ENCODE results near the gene FBXO21.
"Not testable (repeated sequence)": the region's sequence is repeated elsewhere in the genome, so short reads cannot be mapped to it uniquely, and the experiment has no call there.

FBXO21 gene

DNA sequence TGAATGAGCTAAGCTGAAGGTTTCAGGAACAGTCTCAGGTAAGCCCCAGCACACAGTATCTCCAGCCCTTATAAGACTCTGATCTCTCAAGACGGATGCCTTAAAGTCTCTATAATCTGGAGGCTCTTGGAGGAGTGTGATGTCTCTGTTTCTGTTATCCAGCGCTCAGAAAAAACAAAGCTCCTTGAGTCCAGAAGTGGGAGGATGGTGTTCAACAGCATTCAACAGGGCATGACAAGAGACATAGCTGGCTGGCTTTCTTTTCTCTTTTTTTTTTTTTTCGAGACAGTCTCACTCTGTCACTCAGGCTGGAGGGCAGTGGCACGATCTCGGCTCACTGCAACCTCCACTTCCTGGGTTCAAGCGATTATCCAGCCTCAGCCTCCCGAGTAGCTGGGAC, 59.5 kb downstream of the FBXO21 start:
- no peak for DNase-seq

DNA sequence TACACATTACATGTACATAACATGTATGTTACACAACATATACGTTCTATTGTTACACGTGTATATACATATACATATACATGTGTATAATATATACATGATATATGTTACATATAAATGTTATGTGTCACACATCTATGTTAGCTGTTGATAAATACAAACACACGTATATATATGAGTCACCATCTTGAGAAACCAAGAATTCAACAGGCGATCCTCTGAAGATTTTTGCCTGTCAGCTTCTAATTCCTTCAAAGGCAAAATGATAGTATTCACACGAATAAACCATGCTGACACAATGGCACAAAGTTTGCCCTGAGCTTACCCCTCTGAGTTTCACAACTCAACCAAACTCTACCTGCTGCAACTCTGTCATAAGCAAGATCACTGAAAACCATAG, 60.9 kb downstream of the FBXO21 start:
- DNase-seq, result no peak

DNA sequence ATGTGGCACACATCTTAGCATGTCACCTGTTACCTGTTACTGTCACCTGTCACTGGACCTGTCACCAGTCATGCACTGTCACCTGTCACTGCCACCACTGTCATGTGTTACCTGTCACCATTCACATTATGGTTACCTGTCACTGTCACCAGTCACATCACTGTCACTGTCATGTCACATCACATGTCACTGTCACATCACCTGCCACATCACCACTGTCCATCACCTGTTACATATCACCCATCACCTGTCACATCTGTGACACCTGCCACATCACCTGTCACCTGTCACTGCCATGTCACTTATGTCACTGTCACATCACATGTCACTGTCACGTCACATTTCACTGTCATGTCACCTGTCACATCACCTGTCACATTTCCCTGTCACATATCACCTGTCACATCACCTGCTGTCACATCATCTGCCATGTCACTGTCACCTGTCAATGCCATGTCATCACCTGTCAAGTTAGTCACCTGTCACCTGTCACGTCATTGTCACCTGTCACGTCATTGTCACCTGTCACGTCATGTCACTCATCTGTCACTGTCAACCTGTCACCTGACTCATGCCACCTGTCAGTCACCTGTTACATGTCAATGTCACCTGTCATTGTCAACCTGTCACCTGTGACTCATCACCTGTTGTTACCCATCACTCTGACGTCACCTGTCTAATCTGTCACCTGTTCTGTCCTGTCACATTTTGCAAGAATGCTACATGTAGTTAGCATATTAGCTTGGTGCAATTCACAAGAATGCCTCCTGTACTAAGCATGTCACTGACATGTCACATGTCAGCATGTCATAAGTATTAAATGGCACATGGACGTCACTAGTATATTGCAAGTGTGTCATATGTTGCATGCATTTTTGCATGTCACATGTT, 62.1 kb downstream of the FBXO21 start:
- peak; percentile 2 for DNase-seq

DNA sequence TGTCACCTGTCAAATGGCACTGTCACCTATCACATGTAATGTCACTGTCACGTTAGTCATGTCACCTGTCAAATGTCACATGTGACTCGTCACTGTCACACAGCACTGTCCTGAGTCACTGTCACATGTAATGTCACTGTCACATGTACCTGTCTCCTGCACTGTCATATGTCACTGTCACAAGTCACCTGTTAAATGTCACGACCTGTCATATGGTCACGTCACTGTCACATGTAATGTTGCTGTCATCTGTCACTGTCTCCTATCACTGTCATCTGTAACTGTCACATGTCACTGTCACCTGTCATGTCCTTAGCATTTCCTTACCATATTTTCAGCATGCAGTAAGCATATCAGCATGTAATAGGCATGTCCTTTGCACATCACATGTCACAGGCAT, 63.9 kb downstream of the FBXO21 start:
- DNase-seq, result no peak

DNA sequence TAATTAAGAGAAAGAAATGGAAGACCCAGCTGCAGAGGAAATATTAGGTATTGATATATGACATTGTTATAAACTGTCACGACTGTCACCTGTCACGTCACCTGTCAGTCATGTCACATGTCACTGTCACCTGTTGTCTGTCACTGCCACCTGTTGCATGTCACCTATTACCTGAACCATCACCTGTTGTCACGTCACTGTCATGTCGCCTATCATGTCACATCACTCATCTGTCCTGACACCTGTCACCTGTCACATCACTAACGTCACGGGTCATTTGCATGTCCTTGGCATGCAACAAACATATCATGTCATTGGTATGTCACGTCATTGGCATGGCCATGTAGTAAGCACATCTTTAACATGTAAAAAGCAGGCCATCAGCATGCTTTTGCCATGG, 64.5 kb downstream of the FBXO21 start:
- DNase-seq, result no peak

DNA sequence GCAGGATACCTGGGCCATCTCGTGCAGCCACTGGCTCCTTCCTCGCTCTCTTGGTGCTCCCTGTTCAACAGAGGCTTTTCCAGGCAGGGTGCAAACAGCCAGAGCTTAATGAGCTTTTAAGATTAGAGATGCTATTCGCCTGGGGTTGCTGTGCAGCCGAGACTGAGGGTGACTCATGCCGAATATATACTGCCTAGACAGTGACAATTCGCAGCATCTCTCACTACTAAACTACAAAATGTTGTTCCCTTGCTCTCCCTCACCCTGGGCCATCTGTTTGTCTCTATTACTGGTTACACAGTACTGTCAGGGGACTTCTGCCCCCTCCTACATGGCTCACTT, 65.0 kb downstream of the FBXO21 start:
- peak; percentile 3 for DNase-seq

DNA sequence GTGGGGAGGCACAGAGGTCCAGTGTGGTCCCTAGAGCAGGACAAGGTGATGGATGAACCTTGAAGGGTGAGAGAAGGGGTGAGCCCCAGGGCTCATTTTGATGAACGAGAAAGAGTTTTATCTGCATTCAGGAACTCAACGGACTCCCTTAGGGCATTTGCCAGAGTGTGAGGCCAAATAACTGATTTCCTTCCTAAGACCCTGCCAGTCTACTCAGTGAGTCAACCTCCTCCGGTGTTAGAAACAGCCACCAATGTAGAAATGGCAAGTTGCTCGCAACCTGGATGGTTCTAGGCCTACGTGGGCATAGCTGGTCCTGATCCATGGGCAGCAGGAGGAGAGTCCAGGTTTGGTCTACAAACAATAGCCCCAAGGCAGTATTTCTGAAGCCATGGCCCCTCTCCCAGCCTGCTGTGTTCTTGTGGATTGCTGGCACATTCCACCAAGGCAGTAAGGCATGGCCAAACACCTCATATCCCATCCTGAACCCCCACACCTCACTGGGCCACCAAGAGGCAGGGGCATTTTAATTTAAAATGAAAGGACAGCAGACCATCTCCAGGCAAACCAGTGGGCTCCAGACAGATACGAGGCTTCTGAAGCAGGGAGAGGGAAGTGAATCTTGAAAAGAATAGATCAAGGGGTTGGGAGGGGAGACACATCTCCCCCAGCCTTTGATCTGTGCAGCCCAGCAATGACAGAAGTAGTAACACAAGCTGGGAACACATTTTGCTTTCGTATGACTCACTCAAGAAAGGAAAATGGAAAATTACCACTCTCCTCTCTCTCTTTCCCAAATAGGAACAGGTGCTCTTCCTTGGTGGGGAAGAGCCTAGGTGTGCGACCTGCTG, 65.6 kb downstream of the FBXO21 start:
- no peak for DNase-seq

DNA sequence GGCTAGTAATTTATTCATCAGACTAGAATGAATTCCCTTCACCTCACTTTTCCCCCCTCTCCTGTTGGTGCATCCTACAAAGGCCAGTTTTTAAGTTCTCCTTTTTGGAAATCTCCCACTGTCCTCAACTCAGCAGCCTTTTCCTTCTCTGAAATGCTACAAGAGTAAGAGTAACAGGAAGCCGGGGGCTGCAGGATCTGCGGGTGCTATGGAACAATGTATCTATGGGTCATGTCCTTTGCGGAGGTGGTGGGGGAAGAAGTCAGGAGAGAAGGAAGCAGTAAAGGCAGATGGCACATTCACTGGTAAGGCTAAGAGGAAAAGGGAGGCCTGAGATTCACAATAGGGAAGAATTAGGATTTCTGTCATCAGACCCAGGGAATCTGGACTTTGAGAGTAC, 68.8 kb downstream of the FBXO21 start:
- no peak for DNase-seq

DNA sequence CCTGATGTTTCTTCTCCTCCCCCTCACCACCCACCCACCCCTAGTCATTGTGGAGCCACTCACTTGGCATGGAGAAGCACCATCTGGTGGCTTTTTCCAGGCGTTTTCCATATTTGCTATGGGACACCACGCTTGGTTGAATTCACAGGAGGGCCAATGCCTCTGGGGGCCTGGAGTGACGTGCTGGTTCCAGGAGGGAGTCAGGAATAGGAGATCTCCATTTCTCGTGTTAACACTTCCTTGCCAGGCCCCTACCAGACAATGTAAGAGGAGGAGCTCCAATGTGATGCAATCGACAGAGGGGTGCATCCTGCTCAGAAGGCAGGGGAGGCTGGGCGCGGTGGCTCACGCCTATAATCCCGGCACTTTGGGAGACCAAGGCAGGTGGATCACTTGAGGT, 69.5 kb downstream of the FBXO21 start:
- DNase-seq, result peak; percentile 13

DNA sequence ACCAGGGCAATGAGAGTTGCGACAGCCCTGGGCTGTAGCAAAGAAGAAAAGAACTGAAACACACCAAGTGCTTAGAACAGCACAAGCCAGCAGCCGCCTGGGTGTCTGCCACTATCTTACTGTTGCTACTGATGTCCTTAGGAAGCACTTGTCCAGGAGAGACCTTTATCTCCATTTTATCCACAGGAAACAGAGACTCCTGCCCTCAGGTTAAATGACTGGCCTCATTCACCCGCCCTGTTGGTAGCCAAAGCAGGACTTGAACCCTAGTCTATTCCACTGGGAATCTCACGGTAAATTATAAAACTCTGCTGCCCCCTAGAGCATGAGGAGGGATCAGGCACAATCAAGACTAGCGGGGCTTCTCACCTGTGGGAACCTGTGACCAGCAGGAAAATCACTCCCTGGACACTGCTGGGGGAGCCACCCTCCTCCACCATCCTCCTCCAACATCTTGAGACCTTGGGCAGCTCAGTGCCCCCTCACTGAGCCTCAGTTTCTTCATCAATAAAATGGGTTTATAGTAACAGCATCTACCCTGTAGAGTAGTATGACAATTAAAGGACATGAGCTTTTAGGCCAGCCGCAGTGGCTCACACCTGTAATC, 70.6 kb downstream of the FBXO21 start:
- DNase-seq, result peak; percentile 43

DNA sequence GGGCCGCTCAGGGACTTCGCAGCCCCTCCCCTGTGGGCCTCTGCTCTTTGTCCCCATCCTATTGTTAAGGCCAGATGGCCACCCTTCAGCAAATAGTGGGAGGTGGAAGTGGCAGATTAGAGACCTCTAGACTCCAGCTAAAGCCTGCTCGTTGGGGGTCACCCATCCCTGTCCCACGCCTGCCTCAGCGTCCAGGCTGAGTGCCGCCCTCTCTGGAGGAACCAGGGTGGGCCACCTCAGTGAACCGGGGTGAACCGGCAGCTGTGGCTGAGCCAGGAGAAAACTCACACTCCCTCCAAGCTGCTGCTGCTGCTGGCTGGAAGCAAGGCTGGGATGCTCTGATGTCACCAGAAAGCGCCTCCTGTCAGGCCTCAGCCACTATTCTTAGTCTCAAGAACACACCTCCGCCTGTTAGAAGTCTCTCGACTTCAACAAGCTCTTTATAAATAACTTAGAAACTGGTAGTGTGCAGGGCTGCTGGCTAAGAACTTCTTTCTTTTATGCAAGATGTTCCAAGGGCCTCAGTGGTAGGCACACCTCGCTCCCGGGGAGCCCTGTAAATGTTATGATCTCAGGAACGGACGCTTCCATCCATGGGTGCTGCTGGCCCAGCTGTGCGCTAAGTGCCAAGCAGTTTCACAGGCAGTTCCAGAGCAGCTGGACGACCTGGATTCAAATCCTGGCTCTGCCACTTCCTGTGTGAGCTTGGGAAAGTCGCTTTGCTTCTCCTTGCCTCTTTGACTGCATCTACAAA, 71.3 kb downstream of the FBXO21 start:
- peak; percentile 60 for DNase-seq

DNA sequence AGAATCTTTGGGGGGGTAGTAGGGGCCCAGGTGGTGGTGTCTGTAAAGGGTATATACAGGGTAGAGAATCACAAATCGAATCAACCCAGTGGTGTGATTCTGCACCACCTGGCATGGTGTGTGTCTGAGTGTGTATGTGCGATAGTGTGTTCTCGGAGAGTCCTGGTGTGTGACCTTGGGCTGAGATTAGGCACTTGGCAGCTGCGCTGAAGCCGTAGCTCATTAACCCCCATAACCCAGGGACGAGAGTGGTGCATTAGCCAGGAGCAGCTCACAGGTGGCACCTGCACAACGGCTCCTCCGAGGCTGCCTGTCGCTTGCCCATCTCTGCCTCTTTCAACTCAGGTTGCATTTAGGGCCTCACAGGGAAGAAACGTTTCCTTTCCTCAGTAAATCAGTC, 75.5 kb downstream of the FBXO21 start:
- DNase-seq, result no peak

DNA sequence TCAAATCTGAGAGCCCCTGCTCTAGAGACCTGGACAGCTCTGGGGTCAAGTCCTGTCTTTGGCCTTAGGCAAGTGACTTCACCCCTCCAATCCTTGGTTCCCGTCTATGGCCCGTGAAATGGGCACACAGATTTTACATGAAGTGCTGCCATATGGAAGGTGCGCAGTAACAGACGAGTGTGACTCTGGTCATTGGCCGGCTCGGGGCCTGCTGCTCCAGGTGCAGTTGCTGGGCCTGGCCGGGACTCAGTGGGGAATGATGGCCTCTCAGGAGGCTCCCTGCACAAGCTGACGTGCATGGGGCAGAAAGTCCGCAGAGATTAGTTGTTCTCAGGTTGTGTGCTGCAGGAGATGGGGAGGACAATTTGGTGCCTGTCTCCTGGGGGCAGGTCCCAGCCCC, 77.0 kb downstream of the FBXO21 start:
- no peak for DNase-seq

DNA sequence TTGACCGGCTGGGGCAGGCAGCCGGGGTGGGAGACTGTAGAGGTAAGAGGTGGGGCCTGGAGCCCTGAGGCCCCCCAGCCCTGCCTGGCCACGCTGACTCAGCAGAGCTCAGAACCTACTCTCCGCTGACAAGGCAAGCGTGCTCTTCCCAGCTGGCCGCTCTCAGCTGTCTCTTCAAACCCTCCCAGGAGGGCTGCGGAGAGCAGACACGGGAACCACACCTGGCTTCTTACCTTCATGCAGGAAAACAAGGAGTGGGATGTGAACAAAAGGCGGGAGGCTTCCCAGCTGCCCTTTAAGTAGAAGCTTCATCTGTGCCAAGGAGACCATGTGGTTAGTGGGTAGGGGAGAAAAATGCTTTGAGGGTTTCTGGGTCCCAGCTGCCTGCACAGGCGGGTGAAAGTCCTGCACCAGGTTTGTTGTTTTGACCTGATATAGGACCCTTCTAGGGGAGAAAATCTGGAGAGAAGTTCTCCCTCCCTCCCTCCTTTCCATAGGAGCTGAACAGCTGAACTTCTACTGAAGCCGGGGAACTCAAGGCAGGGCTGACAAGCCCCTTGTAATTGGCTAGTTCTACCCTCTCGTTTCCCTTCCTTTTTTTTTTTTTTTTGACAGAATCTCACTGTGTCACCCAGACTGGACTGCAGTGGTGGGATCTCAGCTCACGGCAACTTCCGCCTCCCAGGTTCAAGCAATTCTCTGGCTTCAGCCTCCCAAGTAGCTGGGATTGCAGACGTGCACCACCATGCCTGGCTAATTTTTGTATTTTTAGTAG, 78.3 kb downstream of the FBXO21 start:
- peak; percentile 79 for DNase-seq

DNA sequence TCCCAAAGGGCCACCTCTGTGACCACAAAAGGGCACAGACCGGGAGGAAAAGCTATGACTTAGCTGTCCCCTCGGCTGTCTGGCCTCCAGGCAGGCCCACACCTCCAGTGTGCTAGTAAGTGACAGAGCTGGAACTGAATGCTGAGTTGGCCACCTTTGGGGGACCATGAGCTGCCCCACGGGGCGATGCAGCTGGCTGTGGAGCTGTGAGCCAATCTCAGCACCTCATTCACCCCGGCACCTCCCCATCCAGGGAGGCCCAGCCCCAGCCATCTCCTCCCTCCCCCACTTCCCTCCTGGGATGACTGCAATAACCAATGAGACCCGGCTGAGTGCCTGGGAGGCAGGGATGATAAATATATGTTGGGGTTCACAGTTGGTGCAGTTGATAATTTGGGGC, 78.9 kb downstream of the FBXO21 start:
- no peak for DNase-seq

DNA sequence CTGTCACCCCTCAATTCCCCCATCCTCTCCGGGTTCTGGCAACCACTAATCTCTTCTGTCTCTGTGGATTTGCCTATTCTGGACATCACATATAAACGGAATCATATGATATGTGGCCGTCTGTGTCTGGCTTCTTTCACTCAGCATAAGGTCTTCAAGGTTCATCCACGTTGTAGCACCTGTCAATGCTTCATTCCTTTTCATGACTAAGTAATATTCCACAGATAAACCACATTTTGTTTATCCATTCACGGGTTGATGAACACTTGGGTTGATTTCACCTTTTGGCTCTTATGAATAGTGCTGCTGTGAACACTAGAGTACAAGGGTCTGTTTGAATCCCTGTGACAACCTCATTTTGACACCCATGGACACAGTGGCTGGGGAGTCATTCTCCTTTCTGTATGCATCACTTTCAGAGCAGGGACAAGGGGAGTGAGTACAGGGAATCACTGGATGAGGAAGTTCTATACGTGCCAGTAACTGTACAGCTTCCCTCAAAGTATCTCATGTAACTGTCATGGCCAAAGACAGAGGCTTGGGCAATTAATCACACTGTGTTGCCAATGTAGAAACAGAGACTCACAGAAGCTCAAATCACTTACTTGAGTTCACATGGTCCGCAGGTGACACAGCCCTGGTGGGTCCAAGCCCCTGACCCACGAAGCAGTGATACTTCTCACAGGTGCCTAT, 80.2 kb downstream of the FBXO21 start:
- DNase-seq, result no peak

DNA sequence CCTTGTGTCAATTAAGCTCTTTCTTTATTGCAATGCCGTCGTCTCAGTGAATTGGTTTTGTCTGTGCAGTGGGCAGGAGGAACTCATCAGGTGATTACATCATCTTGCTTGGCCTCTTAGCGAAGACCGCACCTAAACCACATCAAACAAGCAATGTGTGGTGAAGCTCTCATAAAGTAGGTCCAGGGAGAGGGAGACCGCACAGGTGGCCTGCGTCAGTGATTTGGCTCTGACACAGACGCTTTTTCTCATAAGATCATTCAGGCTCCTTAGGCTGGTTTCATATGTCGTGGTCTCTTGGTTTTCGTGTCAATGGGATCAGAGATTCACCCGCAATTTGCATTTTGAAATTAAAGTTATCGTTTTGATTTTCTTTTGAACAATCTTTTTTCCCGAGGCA, 84.4 kb downstream of the FBXO21 start:
- DNase-seq, result no peak

DNA sequence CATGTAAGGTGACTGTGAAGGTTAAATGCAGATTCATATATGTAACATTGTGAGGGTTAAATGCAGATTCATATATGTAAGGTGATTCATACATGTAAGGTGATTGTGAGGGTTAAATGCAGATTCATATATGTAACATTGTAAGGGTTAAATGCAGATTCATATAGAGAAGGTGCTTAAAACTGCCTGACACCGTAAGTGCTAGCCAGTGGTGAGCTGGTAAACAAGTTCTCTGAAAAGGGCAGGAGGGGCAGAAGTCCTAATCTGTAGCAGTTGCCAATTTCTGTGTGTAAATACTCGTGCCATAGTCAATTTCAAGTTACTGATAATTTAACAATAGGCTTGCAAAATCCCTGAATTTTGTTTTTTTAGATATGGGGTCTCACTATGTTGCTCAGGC, 86.3 kb downstream of the FBXO21 start:
- not testable (repeated sequence) for DNase-seq

DNA sequence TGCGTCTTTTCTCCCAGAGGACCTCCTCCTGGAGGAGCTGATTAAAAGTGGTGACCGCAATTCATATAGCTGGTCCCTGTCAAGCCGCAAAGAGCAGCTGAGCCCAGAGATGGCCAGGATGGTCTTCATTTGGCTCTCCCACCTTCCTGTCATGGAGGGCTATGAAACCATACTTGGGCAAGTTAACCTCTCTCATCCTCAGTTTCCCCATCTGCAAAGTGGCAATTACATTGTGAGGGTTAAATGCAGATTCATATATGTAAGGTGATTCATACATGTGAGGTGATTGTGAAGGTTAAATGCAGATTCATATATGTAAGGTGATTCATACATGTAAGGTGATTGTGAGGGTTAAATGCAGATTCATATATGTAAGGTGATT, 87.5 kb downstream of the FBXO21 start:
- no peak for DNase-seq

DNA sequence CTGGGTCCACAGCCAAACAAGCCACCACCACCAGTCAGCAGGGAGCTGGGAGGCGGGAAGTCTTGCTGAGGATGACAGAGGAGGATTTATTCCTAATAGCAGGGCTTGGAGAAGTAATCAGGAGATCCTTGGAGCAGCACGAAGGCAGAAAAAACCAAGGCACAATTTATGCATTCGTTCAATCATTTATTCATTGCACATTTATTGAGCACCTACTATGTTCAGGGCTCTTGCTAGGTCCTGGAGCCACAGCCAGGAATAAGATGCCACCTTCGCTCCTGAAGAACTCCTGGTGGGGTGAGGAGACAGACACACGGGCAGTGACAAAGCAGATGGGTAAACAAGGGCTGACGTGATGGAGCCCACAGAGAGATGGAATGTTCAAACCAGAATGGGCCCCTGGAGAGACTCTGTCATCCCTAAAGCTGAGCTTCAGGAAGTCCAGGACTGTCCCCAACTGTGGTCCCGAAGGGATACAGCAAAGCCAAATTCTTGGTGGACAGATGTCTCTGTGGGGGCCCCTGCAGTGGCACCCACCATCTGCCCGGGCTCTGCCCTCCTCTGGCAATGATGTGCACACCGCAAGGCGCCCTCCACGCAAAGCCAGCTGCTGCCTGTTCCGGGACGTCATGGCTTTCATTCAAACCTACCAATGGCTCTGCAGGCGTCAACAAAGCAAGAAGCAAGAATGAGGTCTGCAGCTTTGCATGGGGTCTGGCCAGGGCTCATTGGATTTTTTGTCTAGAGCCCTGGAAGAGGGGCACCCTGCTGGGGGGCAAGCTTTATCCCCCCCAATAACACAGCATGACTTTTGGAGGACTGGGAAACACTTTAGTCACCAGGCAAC, 88.1 kb downstream of the FBXO21 start:
- DNase-seq, result peak; percentile 71

Measured in NCI-H146 (cell line).